Measurements from ENCODE around the gene C1orf159.
"Not testable (repeated sequence)": the region's sequence is repeated elsewhere in the genome, so short reads cannot be mapped to it uniquely, and the experiment has no call there.

Gene C1orf159

DNA sequence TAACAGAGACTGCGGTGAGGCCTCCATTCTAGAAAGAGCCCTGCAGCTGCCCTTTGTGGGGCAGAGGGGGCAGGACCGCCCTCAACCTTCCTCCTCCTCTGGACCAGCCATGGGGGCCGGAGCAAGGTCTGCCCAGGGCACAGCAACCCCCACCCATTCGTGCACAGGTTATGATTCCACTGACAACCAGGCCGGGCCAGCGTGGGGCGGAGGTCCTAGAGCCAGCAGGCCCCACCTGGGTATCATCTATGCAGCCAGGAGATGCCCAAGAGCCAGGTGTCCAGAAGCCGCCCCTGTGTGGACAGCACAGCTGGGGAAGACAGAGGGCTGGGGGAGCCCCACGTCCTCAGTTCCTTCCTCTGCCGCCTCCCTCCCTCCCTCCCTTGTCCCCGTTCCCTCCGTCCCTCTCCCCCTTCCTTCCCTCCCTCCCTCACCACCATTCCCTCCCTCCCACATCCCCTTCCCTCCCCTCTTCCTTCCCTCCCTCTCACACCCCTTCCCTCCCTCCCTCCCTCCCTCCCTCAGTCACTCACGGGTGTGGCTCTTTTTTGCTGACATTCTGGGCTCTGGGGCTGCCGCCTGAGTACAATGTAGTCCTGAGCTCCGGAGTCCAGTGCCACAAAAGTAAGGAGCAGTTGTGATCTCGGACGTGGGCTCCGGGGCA, 54.1 kb downstream of the C1orf159 start:
- Histone ChIP-seq H3K4me1 (ENCODE audit: control insufficient read depth in 1 of 2, insufficient read depth in 1 of 2, low read depth in 1 of 2, low read length in 1 of 2) (peaks cover 6 to 11% of the 10 kb centered on the region in 2 experiments), H3K9me3 (no peaks in the 10 kb centered on the region), H3K4me3 (ENCODE audit: low read depth in 1 of 2, low read length in 1 of 2) (no peak overlapping the region), H3K27ac (no peak overlapping the region), H3K27me3 (peaks cover 97% of the 10 kb centered on the region), H3K36me3 (no peaks in the 10 kb centered on the region)
- TF ChIP-seq, protein P1, sequence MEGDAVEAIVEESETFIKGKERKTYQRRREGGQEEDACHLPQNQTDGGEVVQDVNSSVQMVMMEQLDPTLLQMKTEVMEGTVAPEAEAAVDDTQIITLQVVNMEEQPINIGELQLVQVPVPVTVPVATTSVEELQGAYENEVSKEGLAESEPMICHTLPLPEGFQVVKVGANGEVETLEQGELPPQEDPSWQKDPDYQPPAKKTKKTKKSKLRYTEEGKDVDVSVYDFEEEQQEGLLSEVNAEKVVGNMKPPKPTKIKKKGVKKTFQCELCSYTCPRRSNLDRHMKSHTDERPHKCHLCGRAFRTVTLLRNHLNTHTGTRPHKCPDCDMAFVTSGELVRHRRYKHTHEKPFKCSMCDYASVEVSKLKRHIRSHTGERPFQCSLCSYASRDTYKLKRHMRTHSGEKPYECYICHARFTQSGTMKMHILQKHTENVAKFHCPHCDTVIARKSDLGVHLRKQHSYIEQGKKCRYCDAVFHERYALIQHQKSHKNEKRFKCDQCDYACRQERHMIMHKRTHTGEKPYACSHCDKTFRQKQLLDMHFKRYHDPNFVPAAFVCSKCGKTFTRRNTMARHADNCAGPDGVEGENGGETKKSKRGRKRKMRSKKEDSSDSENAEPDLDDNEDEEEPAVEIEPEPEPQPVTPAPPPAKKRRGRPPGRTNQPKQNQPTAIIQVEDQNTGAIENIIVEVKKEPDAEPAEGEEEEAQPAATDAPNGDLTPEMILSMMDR (IDR thresholded peaks at IDR 0.05): no peak

DNA sequence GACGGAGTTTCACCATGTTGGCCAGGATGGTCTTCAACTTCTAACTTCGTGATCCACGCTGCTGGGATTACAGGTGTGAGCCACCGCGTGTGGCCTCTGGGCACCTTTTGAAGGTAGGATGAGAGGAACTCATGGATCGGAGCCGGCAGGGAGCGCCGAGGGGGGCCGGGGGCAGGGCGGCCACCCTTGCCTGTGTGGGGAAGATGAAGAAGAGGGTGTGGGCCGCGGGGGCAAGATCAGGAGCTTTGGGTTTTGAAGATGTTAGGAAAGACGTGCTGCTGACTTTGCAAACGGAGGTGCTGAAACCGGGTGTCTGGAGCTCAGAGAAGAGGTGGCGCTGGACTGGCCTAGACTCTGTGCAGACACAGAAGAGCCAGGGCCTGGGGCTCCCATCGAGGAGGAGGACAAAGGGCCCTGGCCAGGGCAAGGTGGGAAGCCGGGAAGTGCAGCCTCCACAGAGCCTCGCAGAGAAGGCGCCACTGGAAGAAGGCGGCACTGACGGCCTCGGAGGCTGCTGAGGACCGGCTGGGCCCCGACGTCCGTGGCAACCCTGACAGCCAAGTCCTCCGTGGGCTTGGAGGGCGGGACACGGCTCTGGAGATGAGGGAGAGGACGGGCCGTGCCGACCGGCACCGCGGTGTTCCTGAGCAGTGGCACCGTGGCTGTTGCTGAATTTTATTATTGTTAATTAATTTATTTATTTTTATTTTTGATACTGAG, 55.4 kb downstream of the C1orf159 start:
- TF ChIP-seq, protein P1 (IDR thresholded peaks at IDR 0.05): no peak
- no peaks in the 10 kb centered on the region for H3K9me3 ChIP-seq
- H3K36me3 ChIP-seq: no peaks in the 10 kb centered on the region
- H3K27me3 ChIP-seq: peaks cover 93% of the 10 kb centered on the region
- H3K27ac ChIP-seq: no peak overlapping the region
- no peak overlapping the region for H3K4me3 ChIP-seq (ENCODE audit: low read depth in 1 of 2, low read length in 1 of 2)
- H3K4me1 ChIP-seq (ENCODE audit: control insufficient read depth in 1 of 2, insufficient read depth in 1 of 2, low read depth in 1 of 2, low read length in 1 of 2): peaks cover 6 to 11% of the 10 kb centered on the region in 2 experiments

DNA sequence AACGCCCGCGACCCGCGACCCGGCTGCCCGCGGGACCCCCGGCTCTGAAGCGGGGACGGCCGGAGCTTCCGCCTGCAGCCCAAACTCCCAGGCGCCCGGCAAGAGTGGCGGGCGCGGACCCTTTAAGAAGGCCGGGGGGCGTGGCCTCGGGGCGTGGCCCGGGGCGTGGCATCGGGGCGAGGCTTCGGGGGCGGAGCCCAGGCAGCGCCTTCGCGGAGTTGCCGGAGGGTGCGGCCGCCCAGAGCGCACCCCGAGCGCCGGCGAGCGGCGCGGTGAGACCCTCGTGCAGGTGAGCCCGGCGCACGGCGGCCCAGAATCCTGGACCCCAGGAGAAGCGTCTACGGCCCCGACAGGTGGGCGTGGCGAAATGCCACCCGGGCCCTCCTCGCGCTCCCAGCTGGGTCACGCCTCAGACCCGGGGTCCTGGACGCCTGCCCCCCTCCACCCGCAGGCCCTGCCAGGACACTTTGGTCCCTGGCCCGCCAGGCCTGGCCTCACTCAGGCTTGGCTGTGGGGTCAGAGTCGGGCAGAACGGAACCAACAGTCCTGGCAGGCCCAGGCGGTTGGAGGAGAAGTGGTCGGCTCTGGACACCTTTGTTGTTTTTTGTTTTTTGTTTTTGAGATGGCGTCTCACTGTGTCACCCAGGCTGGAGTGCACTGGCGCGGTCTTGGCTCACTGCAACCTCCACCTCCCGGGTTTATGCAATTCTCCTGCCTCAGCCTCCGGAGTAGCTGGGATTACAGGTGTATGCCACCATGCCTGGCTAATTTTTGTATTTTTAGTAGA, 56.2 kb downstream of the C1orf159 start:
- no peak overlapping the region for H3K27ac ChIP-seq
- peak overlapping the region; percentile 40 to 49 for H3K4me3 ChIP-seq (ENCODE audit: low read depth in 1 of 2, low read length in 1 of 2)
- TF ChIP-seq, protein P1 (IDR thresholded peaks at IDR 0.05): no peak
- peaks cover 88% of the 10 kb centered on the region for H3K27me3 ChIP-seq
- no peaks in the 10 kb centered on the region for H3K9me3 ChIP-seq
- no peaks in the 10 kb centered on the region for H3K36me3 ChIP-seq
- peaks cover 6 to 11% of the 10 kb centered on the region in 2 experiments for H3K4me1 ChIP-seq (ENCODE audit: control insufficient read depth in 1 of 2, insufficient read depth in 1 of 2, low read depth in 1 of 2, low read length in 1 of 2)

DNA sequence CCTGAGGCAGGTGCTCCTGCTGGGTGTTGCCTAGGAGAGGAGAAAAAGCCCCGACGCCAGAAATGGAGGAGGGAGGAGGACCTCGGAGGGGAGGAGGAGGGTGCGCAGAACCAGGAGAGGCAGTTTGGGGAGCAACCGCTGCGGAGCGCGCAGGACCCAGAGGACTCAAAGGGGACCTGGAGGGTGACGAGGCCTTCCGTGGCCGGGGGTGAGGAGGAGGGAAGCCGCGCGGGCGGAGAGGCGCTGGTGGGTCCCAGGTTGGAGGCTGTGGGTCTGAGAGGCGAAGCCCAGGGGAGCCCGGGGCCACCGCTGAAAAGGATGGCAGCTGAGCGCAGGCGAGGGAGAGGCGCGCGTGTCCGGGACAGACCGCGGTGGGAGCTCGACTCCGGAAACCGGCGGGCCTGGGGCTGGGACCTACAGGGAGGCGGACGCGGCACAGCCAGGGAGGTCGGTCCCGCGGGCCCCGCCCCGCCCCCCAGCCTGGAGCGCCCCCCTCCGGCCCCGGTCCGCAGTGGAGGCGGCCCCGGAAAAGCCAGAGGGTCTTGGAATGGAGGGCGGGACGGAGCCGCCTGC, 56.9 kb downstream of the C1orf159 start:
- no peak overlapping the region for H3K27ac ChIP-seq
- no peaks in the 10 kb centered on the region for H3K9me3 ChIP-seq
- H3K36me3 ChIP-seq: no peaks in the 10 kb centered on the region
- TF ChIP-seq, protein P1 (IDR thresholded peaks at IDR 0.05): no peak
- H3K4me3 ChIP-seq (ENCODE audit: low read depth in 1 of 2, low read length in 1 of 2): peak overlapping the region in 1 of 2 experiments; percentile 49
- peaks cover 82% of the 10 kb centered on the region for H3K27me3 ChIP-seq
- H3K4me1 ChIP-seq (ENCODE audit: control insufficient read depth in 1 of 2, insufficient read depth in 1 of 2, low read depth in 1 of 2, low read length in 1 of 2): peaks cover 6 to 11% of the 10 kb centered on the region in 2 experiments

DNA sequence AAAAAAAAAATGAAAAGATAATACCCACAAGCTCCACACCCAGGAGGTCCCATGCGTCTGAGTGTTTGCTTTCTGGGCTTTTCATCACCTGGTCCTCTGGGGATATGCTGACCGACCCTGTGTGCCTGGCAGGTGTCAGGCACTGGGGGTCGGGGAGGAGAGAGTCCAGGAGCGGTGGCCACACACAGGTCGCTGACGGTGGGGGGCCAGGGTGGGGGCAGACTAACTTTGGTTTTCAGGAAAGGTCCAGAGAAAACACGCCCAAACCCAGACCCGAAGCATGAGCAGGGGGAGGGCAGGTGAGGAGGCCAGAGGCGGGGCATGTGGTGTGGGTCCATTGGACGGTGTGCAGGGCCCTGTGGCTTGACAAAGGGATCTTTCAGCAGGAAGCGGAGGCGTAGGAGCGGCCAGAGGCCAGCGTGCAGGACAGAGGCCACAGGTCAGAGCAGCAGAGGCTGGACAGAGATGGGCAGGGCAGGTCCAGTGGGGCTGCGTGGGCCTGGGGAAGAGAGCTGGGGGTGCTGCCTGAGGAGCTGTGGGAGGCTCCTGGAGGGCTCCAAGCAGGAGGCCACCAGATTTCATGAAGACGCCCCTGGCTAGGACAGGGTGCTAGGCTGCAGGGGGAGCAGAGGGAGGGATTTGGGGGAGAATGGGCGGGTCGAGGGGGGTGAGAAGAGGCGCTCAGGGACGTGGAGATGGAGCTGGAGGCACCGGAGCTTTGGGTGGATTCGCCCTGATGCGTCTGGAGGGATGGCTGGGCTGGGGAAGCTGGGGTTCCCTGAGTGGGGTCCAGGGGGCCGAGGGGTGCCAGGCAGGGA, 57.6 kb downstream of the C1orf159 start:
- H3K9me3 ChIP-seq: no peaks in the 10 kb centered on the region
- no peak overlapping the region for H3K27ac ChIP-seq
- TF ChIP-seq, protein P1 (IDR thresholded peaks at IDR 0.05): no peak
- H3K36me3 ChIP-seq: no peaks in the 10 kb centered on the region
- peaks cover 6 to 11% of the 10 kb centered on the region in 2 experiments for H3K4me1 ChIP-seq (ENCODE audit: control insufficient read depth in 1 of 2, insufficient read depth in 1 of 2, low read depth in 1 of 2, low read length in 1 of 2)
- peaks cover 74% of the 10 kb centered on the region for H3K27me3 ChIP-seq
- H3K4me3 ChIP-seq (ENCODE audit: low read depth in 1 of 2, low read length in 1 of 2): no peak overlapping the region

DNA sequence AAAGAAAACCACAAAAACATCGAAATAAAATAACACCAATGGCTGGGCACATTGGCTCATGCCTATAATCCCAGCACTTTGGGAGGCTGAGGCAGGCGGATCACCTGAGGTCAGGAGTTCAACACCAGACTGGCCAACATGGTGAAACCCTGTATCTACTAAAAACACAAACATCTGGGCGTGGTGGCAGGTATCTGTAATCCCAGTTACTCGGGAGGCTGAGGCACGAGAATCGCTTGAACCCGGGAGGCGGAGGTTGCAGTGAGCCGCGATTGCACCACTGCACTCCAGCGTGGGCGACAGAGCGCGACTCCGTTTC, 58.2 kb downstream of the C1orf159 start:
- Histone ChIP-seq H3K27me3 (peaks cover 69% of the 10 kb centered on the region), H3K4me1 (ENCODE audit: control insufficient read depth in 1 of 2, insufficient read depth in 1 of 2, low read depth in 1 of 2, low read length in 1 of 2) (peaks cover 6 to 11% of the 10 kb centered on the region in 2 experiments)
- not testable (repeated sequence) for H3K4me3 ChIP-seq (ENCODE audit: low read depth in 1 of 2, low read length in 1 of 2); H3K36me3 ChIP-seq; H3K9me3 ChIP-seq; H3K27ac ChIP-seq

All from neutrophil (primary cell).